HepG2 (cell line): ENCODE measurements around the gene CAMKMT. TPM values are rescaled to one million over a fixed set of nuclear protein-coding genes. Genes with fewer than 3 reads are reported as not detected.

ENCODE experiments used
- BORCS8-MEF2B ChIP-seq: sonication (generic); formaldehyde crosslinking; IDR thresholded peaks from 2 replicates; pipeline ENCODE4 v1.8.0; 2022; ENCODE audit warnings: mild to moderate bottlenecking, missing genetic modification reagents
- CERS6 ChIP-seq: sonication (generic); formaldehyde crosslinking; IDR thresholded peaks from 2 replicates; pipeline ENCODE4 v1.5.0; 2020; ENCODE audit warnings: missing genetic modification reagents
- HDAC6 ChIP-seq: fragments of 200-600 bp; sonication (generic); IDR thresholded peaks from 2 replicates; pipeline ENCODE4 v1.7.0; 2017; ENCODE audit warnings: mild to moderate bottlenecking, antibody characterized with exemption, low read length, low read depth
- KLF6 ChIP-seq: IDR thresholded peaks from 2 replicates; pipeline ENCODE4 v1.8.0; 2016; ENCODE audit warnings: missing biosample characterization, missing genetic modification reagents
- RARA ChIP-seq: IDR thresholded peaks from 2 replicates; pipeline ENCODE4 v1.6.1; 2016; ENCODE audit warnings: missing genetic modification reagents, missing compliant biosample characterization
- RFX1 ChIP-seq: fragments of 450-650 bp; IDR thresholded peaks from 2 replicates; pipeline ENCODE4 v1.6.1; 2017
- ZFP82 ChIP-seq: sonication (generic); formaldehyde crosslinking; IDR thresholded peaks from 2 replicates; pipeline ENCODE4 v1.5.1; 2020; ENCODE audit warnings: mild to moderate bottlenecking, missing genetic modification reagents, borderline replicate concordance
- ZFY ChIP-seq: sonication (generic); formaldehyde crosslinking; IDR thresholded peaks from 2 replicates; pipeline ENCODE4 v1.4.0; 2020; ENCODE audit warnings: missing genetic modification reagents
- ZMYM3 ChIP-seq: sonication (generic); formaldehyde crosslinking; IDR thresholded peaks from 2 replicates; pipeline ENCODE4 v1.5.1; 2020; ENCODE audit warnings: mild to moderate bottlenecking, missing genetic modification reagents
- ZNF331 ChIP-seq: sonication (generic); formaldehyde crosslinking; IDR thresholded peaks from 2 replicates; pipeline ENCODE4 v1.4.0; 2020; ENCODE audit warnings: missing genetic modification reagents
- ZNF414 ChIP-seq: sonication (generic); formaldehyde crosslinking; IDR thresholded peaks from 2 replicates; pipeline ENCODE4 v1.5.0; 2020; ENCODE audit warnings: missing genetic modification reagents
- ZNF564 ChIP-seq: sonication (generic); formaldehyde crosslinking; IDR thresholded peaks from 2 replicates; pipeline ENCODE4 v1.8.1; 2023; ENCODE audit warnings: mild to moderate bottlenecking, missing genetic modification reagents
- ZNF616 ChIP-seq: sonication (generic); formaldehyde crosslinking; IDR thresholded peaks from 2 replicates; pipeline ENCODE4 v1.5.0; 2020; ENCODE audit warnings: low read depth, mild to moderate bottlenecking, missing genetic modification reagents
- ZNF768 ChIP-seq: sonication (generic); formaldehyde crosslinking; IDR thresholded peaks from 2 replicates; pipeline ENCODE4 v1.4.0; 2020; ENCODE audit warnings: missing genetic modification reagents
- ZNF772 ChIP-seq: sonication (generic); formaldehyde crosslinking; IDR thresholded peaks from 2 replicates; pipeline ENCODE4 v1.5.0; 2020; ENCODE audit warnings: mild to moderate bottlenecking, missing genetic modification reagents
- polyA plus RNA-seq, 8 experiments: library from polyadenylated mRNA; depleted of rRNA in 3 of 8; stranded (reverse) in 7 of 8; unstranded in 1 of 8; fragments of >200 nt; fragmentation: Illumina TruSeq in 4 of 8; extraction: Trizol in 4 of 8; gene quantifications; 2 replicates each; pipeline versions ENCODE4 v1.2.1 to v1.2.3, GENCODE V29; 2011 to 2016; ENCODE audit warnings: low read depth in 4 of 8, missing spikeins in 1 of 8, mixed read lengths in 1 of 8; ENCODE audit not compliant: insufficient read depth in 1 of 8
- total RNA-seq, 5 experiments: library from RNA; depleted of rRNA; stranded (reverse); fragments of >200 nt; fragmentation: Illumina TruSeq; extraction: Trizol; gene quantifications; 2 replicates each; pipeline ENCODE4 v1.2.3, GENCODE V29; 2016; ENCODE audit warnings: low read depth in 1 of 5
- TF ChIP-seq, protein P1 (sequence below): sonication (generic); formaldehyde crosslinking; IDR thresholded peaks from 2 replicates; pipeline ENCODE4 v1.5.0; 2020; ENCODE audit warnings: mild to moderate bottlenecking, missing genetic modification reagents, moderate library complexity
- TF ChIP-seq, protein P2 (sequence below): sonication (generic); formaldehyde crosslinking; IDR thresholded peaks from 2 replicates; pipeline ENCODE4 v1.4.0; 2020; ENCODE audit warnings: mild to moderate bottlenecking, missing genetic modification reagents
- TF ChIP-seq, protein P3 (sequence below): sonication (generic); formaldehyde crosslinking; IDR thresholded peaks from 2 replicates; pipeline ENCODE4 v1.4.0; 2020; ENCODE audit warnings: missing genetic modification reagents
- TF ChIP-seq, protein P4 (sequence below): sonication (generic); formaldehyde crosslinking; IDR thresholded peaks from 2 replicates; pipeline ENCODE4 v1.4.0; 2020; ENCODE audit warnings: missing genetic modification reagents, borderline replicate concordance
- TF ChIP-seq, protein P5 (sequence below): IDR thresholded peaks from 2 replicates; pipeline ENCODE4 v1.6.1; 2016

Gene CAMKMT
- total and polyA plus RNA-seq, 2 of the 13 experiments (the other 11 are each of a cell fraction or from before 2014, with no cell fraction given) = 6.9 to 20.8 TPM

DNA sequence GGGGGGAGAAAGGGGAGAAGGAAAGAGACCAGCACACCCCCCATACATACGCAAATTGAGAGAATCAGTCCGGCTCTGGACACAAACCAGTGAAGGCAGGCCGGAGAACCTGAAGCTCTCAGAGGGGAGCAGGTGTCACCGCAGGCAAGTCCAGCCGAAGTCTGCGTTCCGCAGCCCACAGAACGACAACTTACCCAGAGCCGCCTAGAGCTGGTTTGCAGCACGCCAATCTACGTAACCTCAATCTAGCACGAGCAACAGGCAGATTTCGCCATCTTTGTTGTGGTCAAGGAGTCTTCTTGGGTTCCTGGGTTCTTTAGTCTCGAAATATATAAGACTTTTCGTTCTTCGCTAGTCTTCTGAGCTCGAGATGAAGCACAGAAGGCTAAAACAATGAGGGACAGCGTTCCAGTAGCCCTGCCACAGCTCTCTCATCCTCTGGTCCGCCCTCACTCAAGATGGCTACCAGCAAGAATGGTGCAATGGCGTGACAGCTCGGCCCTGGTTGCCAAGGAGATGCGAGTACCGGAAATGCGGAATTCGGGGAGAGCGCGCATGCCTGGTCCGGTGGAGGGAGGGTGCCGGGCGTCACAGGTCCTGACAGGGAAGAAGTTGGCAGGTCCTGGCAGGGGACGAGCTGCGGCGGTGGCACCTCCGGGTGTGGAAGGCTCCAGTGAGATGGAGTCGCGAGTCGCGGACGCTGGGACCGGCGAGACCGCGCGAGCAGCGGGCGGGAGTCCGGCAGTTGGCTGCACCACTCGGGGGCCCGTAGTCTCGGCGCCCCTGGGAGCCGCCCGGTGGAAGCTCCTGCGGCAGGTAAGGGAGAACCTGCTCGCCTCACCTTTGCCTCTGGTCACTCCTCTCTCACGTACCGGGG, at the start of gene CAMKMT, which contains the start of gene PREPL (continued):
- TF ChIP-seq ZNF414 (CRISPR knock-in tag) (peak; percentile 96), ZNF768 (CRISPR knock-in tag) (peak; percentile 53), CERS6 (CRISPR knock-in tag) (peak; percentile 28; the same call in 1 of the 2 replicates), ZNF564 (peak; percentile 88), ZNF772 (CRISPR knock-in tag) (peak; percentile 87), RFX1 (peak; percentile 97), RARA (CRISPR knock-in tag) (peak; percentile 7), ZMYM3 (CRISPR knock-in tag) (0 out of 2 replicates have a peak, but pooled peaks have one; percentile 37), ZNF331 (CRISPR knock-in tag) (peak; percentile 50), ZFY (CRISPR knock-in tag) (peak; percentile 75), HDAC6 (no peak), KLF6 (0 out of 2 replicates have a peak, but pooled peaks have one; percentile 21), ZNF616 (CRISPR knock-in tag) (no peak), ZFP82 (no peak; the same call in 1 of the 2 replicates), BORCS8-MEF2B (CRISPR knock-in tag) (no peak; the same call in none of the 2 replicates)
- TF ChIP-seq, protein P1, sequence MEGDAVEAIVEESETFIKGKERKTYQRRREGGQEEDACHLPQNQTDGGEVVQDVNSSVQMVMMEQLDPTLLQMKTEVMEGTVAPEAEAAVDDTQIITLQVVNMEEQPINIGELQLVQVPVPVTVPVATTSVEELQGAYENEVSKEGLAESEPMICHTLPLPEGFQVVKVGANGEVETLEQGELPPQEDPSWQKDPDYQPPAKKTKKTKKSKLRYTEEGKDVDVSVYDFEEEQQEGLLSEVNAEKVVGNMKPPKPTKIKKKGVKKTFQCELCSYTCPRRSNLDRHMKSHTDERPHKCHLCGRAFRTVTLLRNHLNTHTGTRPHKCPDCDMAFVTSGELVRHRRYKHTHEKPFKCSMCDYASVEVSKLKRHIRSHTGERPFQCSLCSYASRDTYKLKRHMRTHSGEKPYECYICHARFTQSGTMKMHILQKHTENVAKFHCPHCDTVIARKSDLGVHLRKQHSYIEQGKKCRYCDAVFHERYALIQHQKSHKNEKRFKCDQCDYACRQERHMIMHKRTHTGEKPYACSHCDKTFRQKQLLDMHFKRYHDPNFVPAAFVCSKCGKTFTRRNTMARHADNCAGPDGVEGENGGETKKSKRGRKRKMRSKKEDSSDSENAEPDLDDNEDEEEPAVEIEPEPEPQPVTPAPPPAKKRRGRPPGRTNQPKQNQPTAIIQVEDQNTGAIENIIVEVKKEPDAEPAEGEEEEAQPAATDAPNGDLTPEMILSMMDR (CRISPR knock-in tag) = peak; percentile 28; the same call in 1 of the 2 replicates
- TF ChIP-seq, protein P2, sequence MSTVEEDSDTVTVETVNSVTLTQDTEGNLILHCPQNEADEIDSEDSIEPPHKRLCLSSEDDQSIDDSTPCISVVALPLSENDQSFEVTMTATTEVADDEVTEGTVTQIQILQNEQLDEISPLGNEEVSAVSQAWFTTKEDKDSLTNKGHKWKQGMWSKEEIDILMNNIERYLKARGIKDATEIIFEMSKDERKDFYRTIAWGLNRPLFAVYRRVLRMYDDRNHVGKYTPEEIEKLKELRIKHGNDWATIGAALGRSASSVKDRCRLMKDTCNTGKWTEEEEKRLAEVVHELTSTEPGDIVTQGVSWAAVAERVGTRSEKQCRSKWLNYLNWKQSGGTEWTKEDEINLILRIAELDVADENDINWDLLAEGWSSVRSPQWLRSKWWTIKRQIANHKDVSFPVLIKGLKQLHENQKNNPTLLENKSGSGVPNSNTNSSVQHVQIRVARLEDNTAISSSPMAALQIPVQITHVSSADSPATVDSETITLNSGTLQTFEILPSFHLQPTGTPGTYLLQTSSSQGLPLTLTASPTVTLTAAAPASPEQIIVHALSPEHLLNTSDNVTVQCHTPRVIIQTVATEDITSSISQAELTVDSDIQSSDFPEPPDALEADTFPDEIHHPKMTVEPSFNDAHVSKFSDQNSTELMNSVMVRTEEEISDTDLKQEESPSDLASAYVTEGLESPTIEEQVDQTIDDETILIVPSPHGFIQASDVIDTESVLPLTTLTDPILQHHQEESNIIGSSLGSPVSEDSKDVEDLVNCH (CRISPR knock-in tag) = 0 out of 2 replicates have a peak, but pooled peaks have one; percentile 41
- TF ChIP-seq, protein P3, sequence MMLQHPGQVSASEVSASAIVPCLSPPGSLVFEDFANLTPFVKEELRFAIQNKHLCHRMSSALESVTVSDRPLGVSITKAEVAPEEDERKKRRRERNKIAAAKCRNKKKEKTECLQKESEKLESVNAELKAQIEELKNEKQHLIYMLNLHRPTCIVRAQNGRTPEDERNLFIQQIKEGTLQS (CRISPR knock-in tag) = peak; percentile 64; the same call in 1 of the 2 replicates
- TF ChIP-seq, protein P4, sequence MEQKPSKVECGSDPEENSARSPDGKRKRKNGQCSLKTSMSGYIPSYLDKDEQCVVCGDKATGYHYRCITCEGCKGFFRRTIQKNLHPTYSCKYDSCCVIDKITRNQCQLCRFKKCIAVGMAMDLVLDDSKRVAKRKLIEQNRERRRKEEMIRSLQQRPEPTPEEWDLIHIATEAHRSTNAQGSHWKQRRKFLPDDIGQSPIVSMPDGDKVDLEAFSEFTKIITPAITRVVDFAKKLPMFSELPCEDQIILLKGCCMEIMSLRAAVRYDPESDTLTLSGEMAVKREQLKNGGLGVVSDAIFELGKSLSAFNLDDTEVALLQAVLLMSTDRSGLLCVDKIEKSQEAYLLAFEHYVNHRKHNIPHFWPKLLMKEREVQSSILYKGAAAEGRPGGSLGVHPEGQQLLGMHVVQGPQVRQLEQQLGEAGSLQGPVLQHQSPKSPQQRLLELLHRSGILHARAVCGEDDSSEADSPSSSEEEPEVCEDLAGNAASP = peak; percentile 75
- TF ChIP-seq, protein P5, sequence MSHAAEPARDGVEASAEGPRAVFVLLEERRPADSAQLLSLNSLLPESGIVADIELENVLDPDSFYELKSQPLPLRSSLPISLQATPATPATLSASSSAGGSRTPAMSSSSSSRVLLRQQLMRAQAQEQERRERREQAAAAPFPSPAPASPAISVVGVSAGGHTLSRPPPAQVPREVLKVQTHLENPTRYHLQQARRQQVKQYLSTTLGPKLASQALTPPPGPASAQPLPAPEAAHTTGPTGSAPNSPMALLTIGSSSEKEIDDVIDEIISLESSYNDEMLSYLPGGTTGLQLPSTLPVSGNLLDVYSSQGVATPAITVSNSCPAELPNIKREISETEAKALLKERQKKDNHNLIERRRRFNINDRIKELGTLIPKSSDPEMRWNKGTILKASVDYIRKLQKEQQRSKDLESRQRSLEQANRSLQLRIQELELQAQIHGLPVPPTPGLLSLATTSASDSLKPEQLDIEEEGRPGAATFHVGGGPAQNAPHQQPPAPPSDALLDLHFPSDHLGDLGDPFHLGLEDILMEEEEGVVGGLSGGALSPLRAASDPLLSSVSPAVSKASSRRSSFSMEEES = peak; percentile 40; the same call in 1 of the 2 replicates
